A549 (cell line): Measurements from ENCODE around the gene PTCH2. TPM values are rescaled to one million over a fixed set of nuclear protein-coding genes. Genes with fewer than 3 reads are reported as not detected.

ENCODE experiments used
- ATAC-seq, 2 experiments: fragments of 200-7000 bp in 1 of 2; fragments of >200 bp in 1 of 2; cut with Nextera tagmentation in 1 of 2; cut with Tn5 transposase in 1 of 2; 3 replicates each; pipeline versions ENCODE4 v1.8.0 to v1.9.1; 2018 to 2020; ENCODE audit warnings: mild to moderate bottlenecking in 1 of 2, moderate library complexity in 1 of 2
- CTCF ChIA-PET: fragments of 300-600 bp; sonication (Branson Sonifier 250); formaldehyde crosslinking; extraction: SDS; loops from one replicate; lab custom pipeline; 2021; ENCODE audit warnings: antibody characterized with exemption, inconsistent platforms; lab: Yijun Ruan, JAX
- POLR2A ChIA-PET: fragments of 350-600 bp; formaldehyde crosslinking; extraction: SDS; loops from one replicate; lab custom pipeline; 2021; ENCODE audit warnings: antibody characterized with exemption, inconsistent platforms; lab: Yijun Ruan, JAX
- DNase-seq, 2 experiments: peaks; one replicate each; pipeline versions ENCODE4 v3.0.0 to v3.0.0-alpha.2; 2011 to 2016; ENCODE audit warnings: low read depth in 1 of 2, low spot score in 1 of 2
- FAIRE-seq: peaks from 2 replicates; lab custom pipeline; 2011; peaks lifted over from hg19 to GRCh38; lab: Jason Lieb, UNC
- H3K27ac ChIP-seq, 2 experiments: fragments of >200 bp; sonication (Bioruptor Twin); formaldehyde crosslinking; 3 replicates each; pipeline ENCODE4 v1.5.1; 2016 to 2017
- H3K4me1 ChIP-seq: fragments of >200 bp; sonication (Bioruptor Twin); formaldehyde crosslinking; 3 replicates; pipeline ENCODE4 v1.6.1; 2016
- H3K4me2 ChIP-seq: fragments of >200 bp; sonication (Bioruptor Twin); formaldehyde crosslinking; 3 replicates; pipeline ENCODE4 v1.6.1; 2016
- H3K4me3 ChIP-seq: fragments of >200 bp; sonication (Bioruptor Twin); formaldehyde crosslinking; 3 replicates; pipeline ENCODE4 v1.5.1; 2016
- H3K9me3 ChIP-seq: fragments of >200 bp; sonication (Bioruptor Twin); formaldehyde crosslinking; 3 replicates; pipeline ENCODE4 v1.6.1; 2016
- BHLHE40 ChIP-seq: IDR thresholded peaks from 2 replicates; pipeline ENCODE4 v1.6.1; 2012; ENCODE audit warnings: low read depth, low read length, inconsistent platforms
- CBX2 ChIP-seq: fragments of 200-600 bp; sonication (generic); IDR thresholded peaks from 2 replicates; pipeline ENCODE4 v1.6.1; 2016; ENCODE audit warnings: low read depth, mild to moderate bottlenecking, borderline replicate concordance
- CHD2 ChIP-seq: fragments of 150-350 bp; IDR thresholded peaks from 2 replicates; pipeline ENCODE4 v1.6.1; 2014; ENCODE audit warnings: low read length; ENCODE audit not compliant: partially characterized antibody
- E2F6 ChIP-seq: IDR thresholded peaks from 2 replicates; pipeline ENCODE4 v1.6.1; 2012; ENCODE audit warnings: low read depth, borderline replicate concordance
- HMGXB4 ChIP-seq: fragments of 250-450 bp; sonication (Bioruptor Pico); IDR thresholded peaks from 2 replicates; pipeline ENCODE4 v1.5.0; 2021; ENCODE audit warnings: mild to moderate bottlenecking, moderate library complexity, borderline replicate concordance
- HOXA7 ChIP-seq: fragments of 250-450 bp; sonication (Bioruptor Pico); IDR thresholded peaks from 2 replicates; pipeline ENCODE4 v1.5.0; 2020; ENCODE audit warnings: mild to moderate bottlenecking, moderate library complexity
- JUN ChIP-seq, 2 experiments: fragments of >200 bp; sonication (Bioruptor Twin); formaldehyde crosslinking; IDR thresholded peaks; 2 replicates in 1 of 2; 3 replicates in 1 of 2; pipeline ENCODE4 v1.6.1; 2016 to 2017
- JUNB ChIP-seq: fragments of >200 bp; sonication (Bioruptor Twin); formaldehyde crosslinking; IDR thresholded peaks from 2 replicates; pipeline ENCODE4 v1.6.1; 2016
- MAZ ChIP-seq: fragments of 150-350 bp; IDR thresholded peaks from 2 replicates; pipeline ENCODE4 v1.6.1; 2014; ENCODE audit warnings: antibody characterized with exemption, low read depth, low read length, borderline replicate concordance
- PHF8 ChIP-seq: fragments of 200-600 bp; sonication (generic); IDR thresholded peaks from 2 replicates; pipeline ENCODE4 v1.6.1; 2016; ENCODE audit warnings: low read depth, mild to moderate bottlenecking, antibody characterized with exemption, moderate library complexity, borderline replicate concordance
- SMC3 ChIP-seq: fragments of >200 bp; sonication (Bioruptor Twin); formaldehyde crosslinking; IDR thresholded peaks from 3 replicates; pipeline ENCODE4 v1.6.1; 2018; ENCODE audit warnings: inconsistent platforms
- SREBF2 ChIP-seq: fragments of 450-650 bp; IDR thresholded peaks from 2 replicates; pipeline ENCODE4 v1.6.1; 2014; ENCODE audit warnings: mild to moderate bottlenecking, moderate library complexity
- TFCP2L1 ChIP-seq: fragments of 250-450 bp; sonication (Bioruptor Pico); IDR thresholded peaks from 2 replicates; pipeline ENCODE4 v1.5.0; 2021; ENCODE audit warnings: mild to moderate bottlenecking
- ZSCAN20 ChIP-seq: fragments of 250-450 bp; sonication (Bioruptor Pico); IDR thresholded peaks from 2 replicates; pipeline ENCODE4 v1.8.0; 2022; ENCODE audit warnings: mild to moderate bottlenecking, moderate library complexity
- WGBS: methylation state at CpG from one replicate; pipeline ENCODE4 v1.1.6; 2017; ENCODE audit errors: missing lambda C conversion rate; 5-methylcytosine and 5-hydroxymethylcytosine counted together
- polyA plus RNA-seq, 4 experiments: library from polyadenylated mRNA; depleted of rRNA in 3 of 4; stranded (reverse); fragments of >200 nt; fragmentation: RNase III in 1 of 4; extraction: RNeasy Plus Mini Kit Qiagen cat#74134 plus additional on column Dnase treatment in 1 of 4; gene quantifications; 2 replicates in 3 of 4; 3 replicates in 1 of 4; pipeline ENCODE4 v1.2.3, GENCODE V29; 2011 to 2017
- TF ChIP-seq, protein P1 (sequence below): fragments of 150-350 bp; IDR thresholded peaks from 2 replicates; pipeline ENCODE4 v1.6.1; 2014; ENCODE audit warnings: low read depth, mild to moderate bottlenecking, low read length
- TF ChIP-seq, protein P2 (sequence below): IDR thresholded peaks from 2 replicates; pipeline ENCODE4 v1.6.1; 2012
- TF ChIP-seq, protein P3 (sequence below): IDR thresholded peaks from 2 replicates; pipeline ENCODE4 v1.6.1; 2012

Gene PTCH2
- polyA plus RNA-seq, 2 of the 4 experiments (the other 2 are of a cell fraction) = 0.14 to 0.32 TPM

DNA sequence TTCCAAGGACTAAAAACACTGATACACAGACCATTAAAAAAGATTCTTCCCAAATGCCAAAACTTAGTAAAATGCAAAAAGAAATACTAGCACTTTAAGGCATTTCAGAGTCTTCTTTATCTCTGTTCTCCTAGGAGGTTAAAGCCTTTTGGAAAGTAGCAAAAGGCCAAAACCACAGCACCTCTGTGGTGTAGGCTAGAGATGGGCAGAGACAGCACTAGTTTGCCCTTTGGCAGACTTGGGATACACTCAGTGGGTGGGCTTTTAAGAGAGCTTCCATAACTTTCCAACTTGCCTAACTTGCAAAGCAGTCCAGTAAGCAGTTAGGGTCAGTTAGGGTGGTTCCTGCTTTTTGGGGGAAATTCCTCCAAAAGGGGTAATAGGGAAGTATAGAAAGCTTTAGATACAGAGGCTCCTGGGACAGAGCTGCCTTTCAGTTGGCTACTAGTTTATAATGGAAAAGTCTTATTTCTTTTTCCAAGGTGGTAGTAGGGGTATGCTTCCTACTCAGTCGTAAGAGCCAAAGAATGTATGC lies 17.9 kb upstream of the PTCH2 start:
- ChIA-PET CTCF (interaction anchor here (1.2 kb wide), 1 partner anchor 16 kb away, joined by 4 read pairs; no protein-coding TSS in a partner anchor), POLR2A (no interaction called here)
- DNase-seq (no peak), FAIRE-seq (no peak), ATAC-seq (no peak)
- no peak overlapping the region for H3K27ac ChIP-seq
- H3K4me2 ChIP-seq = no peak overlapping the region
- no peaks in the 10 kb centered on the region for H3K9me3 ChIP-seq
- WGBS = 75% methylated on average over 1 of the region's 1 CpG
- H3K4me3 ChIP-seq = no peak overlapping the region
- TF ChIP-seq SMC3 (no peak), BHLHE40 (no peak), PHF8 (no peak)
- H3K4me1 ChIP-seq = no peaks in the 10 kb centered on the region

GRCh38 chr1:44860331-44860730 lies 17.3 kb upstream of the PTCH2 start:
- 83% methylated on average over 1 of the region's 1 CpG for WGBS
- Histone ChIP-seq H3K27ac (no peak overlapping the region), H3K4me3 (no peak overlapping the region), H3K9me3 (no peaks in the 10 kb centered on the region), H3K4me2 (no peak overlapping the region), H3K4me1 (no peaks in the 10 kb centered on the region)
- no peak for ATAC-seq
- DNase-seq = no peak
- no peak for FAIRE-seq
- no peak for TF ChIP-seq HOXA7
- no peak for TF ChIP-seq HMGXB4 (CRISPR knock-in tag)
- no peak for TF ChIP-seq E2F6
- TF ChIP-seq JUN (IDR thresholded peaks at IDR 0.05) = no peak
- TF ChIP-seq SREBF2 = no peak
- TF ChIP-seq, protein P1, sequence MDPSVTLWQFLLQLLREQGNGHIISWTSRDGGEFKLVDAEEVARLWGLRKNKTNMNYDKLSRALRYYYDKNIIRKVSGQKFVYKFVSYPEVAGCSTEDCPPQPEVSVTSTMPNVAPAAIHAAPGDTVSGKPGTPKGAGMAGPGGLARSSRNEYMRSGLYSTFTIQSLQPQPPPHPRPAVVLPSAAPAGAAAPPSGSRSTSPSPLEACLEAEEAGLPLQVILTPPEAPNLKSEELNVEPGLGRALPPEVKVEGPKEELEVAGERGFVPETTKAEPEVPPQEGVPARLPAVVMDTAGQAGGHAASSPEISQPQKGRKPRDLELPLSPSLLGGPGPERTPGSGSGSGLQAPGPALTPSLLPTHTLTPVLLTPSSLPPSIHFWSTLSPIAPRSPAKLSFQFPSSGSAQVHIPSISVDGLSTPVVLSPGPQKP = no peak
- no peak for TF ChIP-seq CHD2
- no peak for TF ChIP-seq ZSCAN20 (CRISPR knock-in tag)
- ChIA-PET CTCF (interaction anchor here (0.9 kb wide), 1 partner anchor 10 kb away, joined by 3 read pairs; no protein-coding TSS in a partner anchor), POLR2A (no interaction called here)

DNA sequence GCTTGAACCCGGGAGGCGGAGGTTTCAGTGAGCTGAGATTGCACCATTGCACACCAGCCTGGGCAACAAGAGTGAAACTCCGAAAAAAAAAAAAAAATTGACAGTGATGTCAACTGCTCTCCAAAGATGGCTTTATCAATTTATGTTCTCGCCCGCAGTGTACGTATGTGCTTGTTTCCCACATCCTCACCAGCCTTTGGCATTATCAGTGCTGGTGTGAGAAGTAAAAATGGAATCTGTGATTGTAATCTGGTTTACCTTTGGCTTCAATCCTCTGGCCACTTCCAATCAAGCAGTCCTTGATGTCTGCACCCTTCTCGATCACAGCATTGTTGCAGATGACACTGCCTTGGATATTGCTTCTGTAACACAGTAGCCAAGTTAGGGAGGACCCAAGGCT lies 14.4 kb upstream of the PTCH2 start:
- CTCF ChIA-PET = interaction anchor here (0.6 kb wide), 1 partner anchor 566 kb away, joined by 3 read pairs; no protein-coding TSS in a partner anchor
- no peak for ATAC-seq
- H3K9me3 ChIP-seq = no peaks in the 10 kb centered on the region
- POLR2A ChIA-PET = no interaction called here
- no peak overlapping the region for H3K4me2 ChIP-seq
- no peak for TF ChIP-seq MAZ
- TF ChIP-seq ZSCAN20 (CRISPR knock-in tag) = no peak
- TF ChIP-seq HOXA7 = no peak
- TF ChIP-seq, protein P2, sequence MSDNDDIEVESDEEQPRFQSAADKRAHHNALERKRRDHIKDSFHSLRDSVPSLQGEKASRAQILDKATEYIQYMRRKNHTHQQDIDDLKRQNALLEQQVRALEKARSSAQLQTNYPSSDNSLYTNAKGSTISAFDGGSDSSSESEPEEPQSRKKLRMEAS = no peak
- TF ChIP-seq JUNB = no peak
- TF ChIP-seq, protein P3, sequence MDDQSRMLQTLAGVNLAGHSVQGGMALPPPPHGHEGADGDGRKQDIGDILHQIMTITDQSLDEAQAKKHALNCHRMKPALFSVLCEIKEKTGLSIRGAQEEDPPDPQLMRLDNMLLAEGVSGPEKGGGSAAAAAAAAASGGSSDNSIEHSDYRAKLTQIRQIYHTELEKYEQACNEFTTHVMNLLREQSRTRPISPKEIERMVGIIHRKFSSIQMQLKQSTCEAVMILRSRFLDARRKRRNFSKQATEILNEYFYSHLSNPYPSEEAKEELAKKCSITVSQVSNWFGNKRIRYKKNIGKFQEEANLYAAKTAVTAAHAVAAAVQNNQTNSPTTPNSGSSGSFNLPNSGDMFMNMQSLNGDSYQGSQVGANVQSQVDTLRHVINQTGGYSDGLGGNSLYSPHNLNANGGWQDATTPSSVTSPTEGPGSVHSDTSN = no peak
- no peak for TF ChIP-seq TFCP2L1 (CRISPR knock-in tag)
- no peak for TF ChIP-seq CBX2
- TF ChIP-seq, all 56 proteins: peak for 0
- WGBS = 94% methylated on average over 7 of the region's 7 CpGs
- H3K27ac ChIP-seq = no peak overlapping the region
- no peak overlapping the region for H3K4me3 ChIP-seq
- no peak for DNase-seq
- no peaks in the 10 kb centered on the region for H3K4me1 ChIP-seq
- no peak for FAIRE-seq
